ELF-1 (cell line): ENCODE measurements around the gene UBE2V1.
"Not testable (repeated sequence)": the region's sequence is repeated elsewhere in the genome, so short reads cannot be mapped to it uniquely, and the experiment has no call there.

Experiments used
- DNase-seq: peaks from one replicate; pipeline ENCODE4 v3.0.0-alpha.2; 2016; ENCODE audit warnings: low read depth, low spot score

Gene UBE2V1

DNA sequence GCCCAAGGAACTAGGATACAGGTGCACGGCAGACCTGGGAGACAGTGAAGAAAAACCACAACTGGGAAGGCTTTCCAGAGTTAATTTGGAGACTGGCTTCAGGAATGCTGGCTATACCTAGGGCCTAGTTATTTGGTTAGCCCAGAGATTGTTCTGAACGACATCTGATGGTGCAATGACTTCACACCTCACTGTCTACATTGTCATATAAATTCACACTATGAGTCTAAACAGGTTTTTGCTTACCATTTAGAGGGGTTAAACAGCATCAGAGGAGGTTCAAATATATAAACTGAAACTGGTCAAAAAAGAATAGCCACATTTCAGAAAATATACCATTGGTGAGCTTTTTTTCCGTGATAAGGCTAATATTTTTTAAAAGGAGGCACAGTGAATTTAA is 16.7 kb downstream of the UBE2V1 start:
- no peak for DNase-seq

DNA sequence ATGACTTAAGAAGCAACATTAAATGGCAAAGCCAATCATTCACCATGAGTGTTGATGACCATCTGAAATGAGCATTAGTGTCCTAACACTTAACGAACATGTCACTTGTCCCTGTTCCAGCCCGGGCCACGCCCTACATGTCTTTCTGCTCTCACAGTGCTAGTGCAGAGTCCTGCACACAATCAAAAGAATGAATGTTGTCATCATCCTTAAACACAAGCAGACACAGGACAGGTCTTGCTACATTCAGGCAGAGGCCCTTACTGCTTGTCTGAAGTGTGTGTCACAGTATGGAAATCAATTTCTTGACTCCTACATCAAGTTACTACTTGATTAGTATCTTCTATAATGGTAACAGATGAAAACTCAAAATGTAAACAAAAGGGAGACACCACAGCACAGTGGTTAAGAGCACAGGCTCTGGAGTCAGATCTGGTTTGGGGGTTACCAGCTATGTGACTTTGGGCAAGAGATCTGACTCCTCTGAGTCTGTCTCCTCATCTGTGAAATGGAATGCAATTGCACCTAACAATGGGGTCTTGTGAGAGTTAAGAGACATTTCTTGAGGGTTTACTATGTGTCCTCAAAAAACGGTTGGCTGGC is 17.4 kb downstream of the UBE2V1 start:
- DNase-seq = no peak

DNA sequence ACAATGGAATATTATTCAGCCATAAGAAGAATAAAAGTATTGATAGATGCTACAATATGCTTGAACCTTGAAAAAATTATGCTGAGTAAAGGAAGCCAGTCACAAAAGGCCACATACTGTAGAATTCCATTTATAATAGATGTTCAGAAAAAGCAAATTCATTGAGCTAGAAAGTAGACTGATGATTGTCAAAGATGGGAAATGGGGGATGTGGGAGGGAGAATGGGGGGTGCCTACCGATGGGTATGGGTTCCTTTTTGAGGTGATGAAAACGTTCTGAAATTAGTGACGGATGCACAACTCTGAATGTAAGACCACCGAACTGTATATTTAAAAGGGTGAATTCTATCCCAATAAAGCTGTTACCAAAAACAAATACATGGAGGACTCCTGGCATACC is 18.4 kb downstream of the UBE2V1 start:
- no peak for DNase-seq

DNA sequence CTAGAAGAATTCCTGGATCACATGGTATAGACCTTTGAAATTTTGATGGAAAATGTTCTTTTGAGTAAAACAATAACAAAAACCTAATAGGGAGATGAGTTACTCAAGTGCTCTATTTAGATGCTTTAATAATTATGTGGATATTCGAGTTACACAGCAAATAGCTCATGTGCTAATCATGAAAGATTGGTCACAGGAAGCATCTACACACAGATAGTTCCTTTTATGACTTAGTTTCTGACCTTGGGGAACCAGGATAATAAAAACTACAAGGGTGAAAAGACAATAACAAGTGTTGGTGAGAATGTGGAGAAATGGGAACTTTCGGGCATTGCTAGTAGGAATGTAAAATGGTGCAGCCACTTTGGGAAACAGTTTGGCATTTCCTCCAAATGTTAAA is 19.7 kb downstream of the UBE2V1 start:
- no peak for DNase-seq

DNA sequence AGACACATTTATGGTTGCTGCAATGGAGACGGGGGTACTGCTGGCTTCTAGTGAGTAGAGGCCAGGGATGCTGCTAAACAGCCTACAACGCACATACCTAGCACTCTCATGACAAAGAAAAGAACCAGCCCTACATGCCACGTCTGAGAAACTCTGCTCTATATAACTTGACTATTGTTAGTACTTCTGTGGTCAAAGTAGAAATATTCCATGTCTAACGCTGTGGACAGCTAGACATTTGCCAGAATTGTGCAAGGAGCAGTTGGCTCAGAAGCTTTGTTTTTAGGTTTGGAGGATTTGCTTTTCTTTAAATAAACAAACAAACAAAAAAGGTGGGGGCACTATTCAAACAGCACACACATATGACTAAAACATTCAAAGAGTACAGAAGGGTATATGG is 20.5 kb downstream of the UBE2V1 start:
- no peak for DNase-seq

DNA sequence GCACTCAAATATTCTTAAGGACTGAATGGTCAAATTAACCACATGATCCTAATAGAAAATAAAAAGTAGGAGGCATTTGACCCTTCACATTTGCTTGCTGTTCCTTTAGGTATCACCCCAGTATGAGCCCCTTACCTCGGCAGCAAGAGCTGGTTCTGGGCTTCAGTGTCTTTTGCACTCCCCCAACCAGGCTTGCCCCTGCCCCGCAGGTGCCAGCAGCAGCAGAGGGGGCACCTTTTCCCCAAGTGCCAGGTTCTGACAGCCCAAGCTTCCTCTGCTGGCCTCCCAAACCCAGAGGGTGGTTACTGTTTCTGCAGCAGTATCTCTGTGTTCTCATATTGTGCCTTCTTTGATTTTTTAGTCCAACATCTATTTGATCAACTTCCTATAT is 23.2 kb downstream of the UBE2V1 start:
- no peak for DNase-seq

DNA sequence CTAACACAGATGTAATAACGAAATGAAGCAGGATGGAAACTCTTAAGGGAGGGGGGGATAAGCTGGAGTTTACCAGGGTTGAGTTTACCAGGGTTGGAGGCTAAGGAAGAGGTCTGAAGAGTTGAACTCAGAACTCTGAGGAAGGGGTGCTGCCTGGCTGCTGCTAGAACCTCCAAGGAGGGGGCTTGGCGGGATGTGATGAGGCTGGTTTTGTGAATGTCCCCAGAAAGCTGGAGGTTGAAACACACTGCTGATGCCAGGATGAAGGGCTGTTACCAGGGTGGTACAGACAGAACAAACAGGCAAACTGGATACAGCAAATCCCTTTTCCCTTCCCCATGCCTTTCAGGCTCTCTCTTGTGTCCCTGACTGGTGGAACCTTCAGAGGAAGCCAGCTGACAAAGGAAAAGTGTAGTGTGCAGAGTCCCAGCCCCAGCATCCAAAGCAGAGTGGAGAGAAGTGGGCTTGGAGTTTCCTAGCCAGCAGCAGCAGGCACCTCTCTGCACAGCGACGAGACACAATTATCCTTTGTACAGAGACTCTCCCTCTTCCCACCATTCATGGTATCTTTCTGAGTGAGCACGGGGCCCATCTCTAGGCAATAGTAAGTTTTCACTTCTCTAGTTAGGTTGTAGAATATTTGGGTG is 23.7 kb downstream of the UBE2V1 start:
- no peak for DNase-seq

DNA sequence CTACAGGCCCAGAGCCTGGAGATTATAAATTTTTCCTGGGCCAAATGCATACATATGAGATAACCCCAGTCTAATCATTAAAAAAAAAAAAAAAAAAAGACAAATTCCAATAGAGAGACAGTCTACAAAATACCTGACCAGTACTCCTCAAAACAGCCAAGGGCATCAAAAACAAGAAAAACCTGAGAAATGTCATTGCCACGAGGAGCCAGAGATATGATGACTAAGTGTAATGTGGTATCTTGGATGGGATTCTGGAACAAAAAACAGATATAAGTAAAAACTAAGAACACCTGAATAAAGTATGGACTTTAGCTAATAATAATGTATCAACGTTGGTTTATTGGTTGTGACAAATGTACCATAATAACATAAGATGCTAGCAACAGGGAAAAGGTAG is 24.9 kb downstream of the UBE2V1 start:
- no peak for DNase-seq

DNA sequence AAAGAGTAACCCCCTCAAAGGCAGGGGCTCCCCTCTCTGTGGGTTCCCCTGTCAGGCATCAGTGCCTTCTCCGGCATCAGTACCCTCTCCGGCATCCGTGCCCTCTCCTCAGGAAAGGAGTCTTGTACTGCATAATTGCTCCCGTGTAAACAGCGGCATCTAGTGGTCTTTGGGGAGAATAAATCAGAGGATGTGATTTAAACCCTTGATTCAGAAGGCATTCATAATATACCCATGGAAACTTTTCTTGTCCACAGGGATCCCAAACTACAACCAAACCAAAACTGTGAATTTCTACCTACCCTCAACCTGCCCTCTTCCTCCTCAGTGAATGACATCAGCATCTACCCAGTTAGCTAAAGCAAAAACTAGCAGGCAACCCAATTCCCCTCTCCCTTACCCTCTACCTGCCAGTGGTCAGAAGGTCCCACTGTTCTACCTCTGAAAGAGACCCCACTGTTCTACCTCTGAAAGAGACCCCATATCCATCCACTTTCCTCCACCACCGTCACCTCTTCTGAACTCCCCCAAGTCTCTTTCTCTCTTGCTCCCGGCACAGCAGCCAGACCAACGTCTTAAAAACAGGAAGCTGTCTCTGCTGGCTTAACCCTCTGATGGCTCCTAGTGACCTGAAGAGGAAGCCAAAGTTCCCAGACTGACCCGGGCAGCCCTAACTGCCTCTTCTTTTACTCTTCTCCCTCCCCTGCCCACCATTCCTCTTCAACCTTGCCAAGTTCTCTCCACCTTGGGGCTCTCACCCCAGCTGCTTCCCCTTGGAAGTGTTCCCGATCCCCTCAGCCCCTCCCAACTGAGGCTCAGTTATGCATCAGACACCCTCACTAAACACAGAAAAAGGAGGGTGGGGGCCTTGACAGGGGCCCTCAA is 27.2 kb downstream of the UBE2V1 start:
- DNase-seq = peak; percentile 42

DNA sequence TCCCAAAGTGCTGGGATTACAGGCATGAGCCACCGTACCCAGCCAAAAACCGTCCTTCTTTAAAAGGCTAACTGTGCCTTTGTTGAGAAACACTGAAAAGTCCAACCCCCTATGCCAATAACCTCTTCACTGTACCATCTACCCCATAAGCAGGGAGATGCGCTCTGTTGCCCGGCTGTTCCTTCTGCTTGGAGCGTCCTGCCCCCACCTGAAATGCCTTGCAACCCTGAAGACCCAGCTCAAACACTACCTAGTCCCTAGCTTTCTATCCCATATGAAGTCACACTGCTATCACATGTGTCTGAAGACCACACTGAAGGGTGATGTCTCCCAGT is 27.8 kb downstream of the UBE2V1 start:
- DNase-seq = no peak

DNA sequence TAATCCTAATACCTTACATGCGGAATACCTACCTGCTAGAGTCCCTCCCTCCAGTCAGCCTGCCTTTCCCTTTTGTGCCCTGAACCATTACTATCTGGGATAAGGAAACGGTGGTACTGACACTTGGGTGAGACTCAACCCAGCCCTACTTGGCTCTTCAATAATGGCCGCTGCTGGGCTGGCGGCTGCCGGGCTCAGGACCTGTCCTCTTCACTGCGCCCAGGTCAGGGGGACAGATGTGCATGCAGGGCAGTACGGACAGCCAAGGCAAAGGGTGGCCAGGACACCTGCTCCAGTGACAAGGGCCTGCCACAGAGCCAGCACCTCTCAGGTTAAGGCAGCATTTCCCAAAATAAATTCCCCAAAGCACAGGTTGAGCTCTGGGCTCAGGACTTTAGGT is 29.9 kb downstream of the UBE2V1 start:
- no peak for DNase-seq

DNA sequence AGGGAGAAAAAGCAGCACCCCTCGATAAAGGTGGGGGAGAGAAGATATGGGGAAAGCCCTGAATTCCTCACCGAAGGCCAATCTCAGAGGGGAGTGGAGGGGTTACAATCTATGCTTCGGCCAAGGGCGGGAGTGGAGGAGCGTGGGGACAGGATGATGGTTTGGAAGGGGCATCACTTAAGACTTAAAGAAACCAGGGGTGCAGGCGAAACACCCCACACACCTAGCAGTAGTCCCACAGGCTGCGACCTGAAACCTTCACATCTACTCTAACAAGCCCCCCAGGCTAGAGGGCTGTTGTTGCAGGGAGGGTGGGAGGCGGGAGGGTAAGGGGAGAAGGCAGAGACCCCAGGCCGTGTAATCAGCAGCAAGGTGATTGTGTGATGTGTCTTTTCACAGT is 30.9 kb downstream of the UBE2V1 start:
- not testable (repeated sequence) for DNase-seq

DNA sequence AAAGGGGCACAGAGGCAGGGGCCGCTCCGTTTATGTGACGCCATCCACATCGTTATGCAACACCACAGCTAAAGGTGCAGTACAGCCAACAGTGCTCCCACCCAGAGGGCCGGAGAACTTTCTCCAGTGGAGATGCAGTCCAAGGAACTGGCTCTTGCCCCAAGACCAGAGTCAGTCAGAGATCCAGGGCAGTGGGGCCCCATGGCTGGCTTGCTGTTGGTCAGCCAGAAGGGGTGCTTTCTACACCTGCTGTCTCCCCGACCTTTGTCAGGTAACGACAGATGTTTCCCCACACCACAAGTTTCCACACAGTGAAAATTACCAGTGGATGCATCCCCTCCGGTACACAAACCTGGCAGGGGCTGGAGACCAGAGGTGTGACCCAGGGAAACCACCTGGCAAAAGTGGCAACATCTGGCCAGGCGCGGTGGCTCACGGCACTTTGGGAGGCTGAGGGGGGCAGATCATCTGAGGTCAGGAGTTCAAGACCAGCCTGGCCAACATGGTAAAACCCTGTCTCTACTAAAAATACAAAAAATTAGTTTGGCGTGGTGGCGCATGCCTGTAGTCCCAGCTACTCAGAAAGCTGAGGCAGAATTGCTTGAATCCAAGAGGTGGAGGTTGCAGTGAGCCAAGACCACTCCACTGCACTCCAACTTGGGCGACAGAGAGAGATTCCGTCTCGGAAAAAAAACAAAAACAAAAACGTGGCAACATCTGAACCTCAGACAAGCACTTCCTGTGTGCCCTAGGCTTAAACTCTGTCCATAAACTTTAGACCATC is 34.9 kb downstream of the UBE2V1 start:
- no peak for DNase-seq

DNA sequence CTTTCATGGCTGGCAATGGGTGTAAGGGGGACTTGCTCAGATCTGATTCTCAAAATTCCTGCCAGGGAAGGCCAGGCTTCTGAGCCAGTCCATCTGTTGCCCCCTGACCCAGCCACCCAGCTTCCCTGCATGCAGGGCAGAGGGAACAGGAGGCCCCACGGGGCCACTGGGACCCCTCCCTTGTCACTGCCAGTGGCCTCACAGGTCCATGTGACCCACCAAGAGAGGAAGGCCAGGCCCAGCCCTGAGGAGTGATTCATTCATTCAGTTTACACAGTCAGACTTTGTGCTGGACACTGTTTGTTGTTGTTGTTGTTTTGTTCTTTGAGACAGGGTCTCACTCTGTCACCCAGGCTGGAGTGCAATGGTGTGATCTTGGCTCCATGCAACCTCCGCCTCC is 39.5 kb downstream of the UBE2V1 start:
- DNase-seq = no peak

DNA sequence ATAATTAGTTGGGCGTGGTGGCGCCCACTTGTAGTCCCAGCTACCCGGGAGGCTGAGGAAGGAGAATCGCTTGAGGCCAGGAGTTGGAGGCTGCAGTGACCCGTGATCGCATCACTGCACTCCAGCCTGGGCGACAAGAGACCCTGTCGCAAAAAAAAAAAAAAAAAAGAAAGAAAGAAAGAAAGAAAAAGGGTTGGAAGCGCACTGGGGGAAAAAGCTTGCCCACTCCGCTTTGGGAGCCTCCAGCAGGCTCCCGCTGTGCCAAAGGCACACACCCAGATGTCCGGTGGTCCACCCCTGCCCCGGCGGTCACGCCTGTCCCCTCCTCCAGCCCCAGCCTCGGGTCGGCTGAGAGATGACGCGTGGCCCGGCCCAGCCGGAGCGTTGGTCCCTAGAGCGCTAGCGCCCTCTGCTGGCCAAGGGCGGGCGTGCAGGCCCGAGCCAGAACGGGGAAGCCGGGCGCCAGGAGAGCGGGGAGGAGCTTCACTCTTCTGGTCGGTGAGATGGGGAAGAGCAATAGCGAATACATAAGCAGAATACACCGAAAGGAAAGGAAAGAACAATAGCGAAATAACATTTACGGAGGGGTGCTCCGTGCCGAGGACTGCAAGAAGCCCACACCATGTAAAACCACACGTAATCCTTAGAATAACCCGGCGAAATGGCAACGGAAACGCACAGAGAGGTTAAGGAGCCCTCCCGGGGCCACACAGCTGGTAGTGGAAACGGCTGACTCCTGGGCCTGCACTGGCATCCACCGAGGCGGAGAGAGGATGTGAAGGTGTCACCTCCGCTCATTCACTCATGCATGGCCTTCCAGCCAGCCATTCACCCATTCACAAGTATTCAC is 41.7 kb downstream of the UBE2V1 start:
- DNase-seq = peak; percentile 95

DNA sequence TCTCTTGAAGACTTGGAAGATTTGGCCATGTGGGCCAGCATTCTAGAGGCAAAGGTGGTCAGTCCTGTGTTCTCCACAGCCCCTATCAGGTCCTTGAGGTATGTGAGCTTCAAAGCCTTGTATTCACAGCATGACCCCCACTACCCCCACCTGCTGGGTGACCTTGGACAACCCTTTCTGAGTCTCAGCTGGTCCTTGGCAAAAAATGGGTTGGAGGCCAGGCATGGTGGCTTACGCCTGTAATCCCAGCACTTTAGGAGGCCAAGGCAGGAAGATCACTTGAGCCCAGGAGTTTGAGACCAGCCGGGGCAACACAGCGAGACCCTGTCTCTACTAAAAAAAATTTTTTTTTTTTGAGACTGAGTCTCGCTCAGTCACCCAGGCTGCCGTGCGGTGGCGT is 42.6 kb downstream of the UBE2V1 start:
- no peak for DNase-seq

DNA sequence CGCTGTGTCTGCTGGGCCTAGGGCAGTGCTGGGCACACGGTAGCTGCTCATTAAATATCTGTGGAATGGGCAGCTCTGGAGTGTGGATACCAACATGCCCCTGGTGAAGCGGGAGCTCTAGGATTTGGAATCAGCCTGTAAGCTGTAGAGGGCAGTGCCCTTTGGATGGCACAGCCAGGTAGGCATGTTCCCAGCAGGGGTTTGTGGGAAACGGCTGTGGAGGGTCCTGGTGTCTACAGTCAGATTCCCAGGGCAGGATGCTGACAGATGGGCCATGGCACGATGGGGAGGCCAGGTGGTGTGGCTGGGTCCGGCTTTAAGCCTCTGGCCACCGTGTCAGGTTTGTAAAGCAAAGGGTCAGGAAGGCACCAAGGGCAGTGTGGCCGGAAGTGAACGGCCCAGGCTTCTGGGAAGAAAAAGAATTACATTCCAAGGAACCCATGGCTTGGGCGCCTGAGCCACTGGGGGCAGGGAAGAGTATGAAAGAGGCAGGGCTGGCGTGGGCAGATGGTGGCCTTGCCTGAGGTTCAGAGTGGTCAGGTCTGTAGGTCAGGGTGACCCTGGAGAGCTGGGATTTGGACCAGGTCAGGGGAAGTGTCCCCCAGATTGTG is 44.8 kb downstream of the UBE2V1 start:
- DNase-seq = no peak

DNA sequence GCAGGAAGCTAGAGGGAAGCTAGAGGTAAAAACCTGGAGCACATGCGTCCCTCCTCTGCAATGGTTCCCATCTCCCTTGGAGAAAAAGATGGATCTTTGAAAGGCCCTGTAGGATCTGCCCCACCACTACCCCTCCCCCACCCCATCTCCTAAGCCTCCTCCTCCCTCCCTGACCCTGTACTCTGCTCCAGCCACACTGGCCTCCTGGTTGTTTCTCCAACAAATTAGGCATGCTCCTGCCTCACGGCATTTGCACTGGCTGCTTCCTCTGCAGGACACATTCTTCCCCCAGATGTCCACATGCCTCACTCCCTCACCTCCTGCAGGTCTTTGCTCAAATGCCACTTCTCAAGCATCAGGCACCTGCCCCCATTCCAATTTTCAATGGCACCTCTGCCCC is 45.5 kb downstream of the UBE2V1 start:
- DNase-seq = peak; percentile 54

DNA sequence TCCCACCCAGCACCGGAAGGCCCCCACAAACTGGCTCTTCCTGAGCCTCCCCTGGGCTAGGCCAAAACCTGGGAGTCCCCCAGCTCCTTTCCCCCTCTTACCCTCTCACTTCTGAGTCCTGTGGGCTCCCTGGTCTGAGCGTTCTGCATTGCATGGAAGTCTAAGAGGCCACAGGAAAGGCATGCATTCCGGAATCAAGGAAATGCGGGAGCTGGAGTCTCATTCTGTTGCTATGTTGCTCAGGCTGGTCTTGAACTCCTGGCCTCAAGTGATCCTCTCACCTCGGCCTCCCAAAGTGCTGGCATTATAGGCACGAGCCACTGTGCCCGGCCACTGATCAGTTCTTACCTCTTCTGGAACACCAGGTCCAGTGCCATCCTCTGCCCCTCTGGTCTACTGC is 45.9 kb downstream of the UBE2V1 start:
- DNase-seq = no peak

DNA sequence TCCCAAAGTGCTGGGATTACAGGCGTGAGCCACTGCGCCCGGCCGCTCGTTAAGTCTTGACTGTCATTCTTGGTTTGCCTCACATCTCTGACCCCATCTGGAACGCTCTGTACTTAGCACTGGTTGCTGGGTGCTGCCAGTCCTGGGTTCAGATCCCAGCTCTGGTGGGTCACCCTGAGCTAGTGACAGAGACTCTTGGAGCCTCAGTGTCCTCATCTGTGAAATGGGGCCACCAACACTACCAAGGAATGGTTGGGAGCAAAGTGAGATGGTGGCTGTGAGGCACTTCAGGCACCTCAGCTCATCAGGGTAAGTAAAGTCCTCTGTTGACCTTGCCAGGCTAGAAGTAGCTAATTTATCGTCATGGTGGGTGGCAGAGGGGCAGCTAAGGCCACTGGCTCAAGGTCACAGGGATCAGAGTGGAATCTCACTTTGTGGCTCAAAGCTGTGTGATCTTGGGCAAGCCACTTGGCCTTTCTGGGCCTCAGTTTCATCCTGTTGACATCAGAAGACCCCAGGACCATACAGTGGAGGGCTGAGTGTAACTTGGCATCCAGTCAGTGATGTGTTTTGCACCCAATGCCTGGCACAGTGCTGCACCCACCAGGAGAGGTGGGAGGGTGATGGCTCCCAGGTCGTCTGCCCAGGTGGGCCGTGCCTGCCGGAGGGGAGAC is 46.7 kb downstream of the UBE2V1 start:
- DNase-seq = no peak

DNA sequence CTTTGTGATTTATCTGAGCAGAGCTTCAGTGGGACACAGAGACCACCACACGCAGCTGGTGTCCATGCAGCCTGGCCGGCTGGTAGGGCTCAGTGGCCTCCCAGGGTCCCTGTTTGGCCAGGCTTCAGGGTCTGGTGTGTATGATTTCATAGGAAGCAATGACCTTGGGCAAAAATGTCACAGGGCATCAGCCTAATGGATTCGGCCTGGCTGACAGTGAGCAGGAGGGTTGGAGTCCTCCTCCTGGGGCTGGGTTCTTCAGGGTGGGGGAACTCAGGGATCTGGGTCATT is 47.7 kb downstream of the UBE2V1 start:
- DNase-seq = no peak
